Transverse colon (tissue), 4 donors: ENCODE measurements around the gene SLC12A7. TPM values are rescaled to one million over a fixed set of nuclear protein-coding genes. Genes with fewer than 3 reads are reported as not detected.

ENCODE experiments used
- DNase-seq: peaks from one replicate; pipeline ENCODE4 v3.0.0-alpha.2; 2019
- H3K27ac ChIP-seq, 4 donors: fragments of 200-600 bp; sonication (generic); 2 replicates each; pipeline ENCODE4 v1.5.1; 2016 to 2018; ENCODE audit warnings: inconsistent platforms in 4 of 4
- H3K27me3 ChIP-seq: fragments of 200-600 bp; sonication (generic); 2 replicates; pipeline ENCODE4 v1.5.1; 2017; ENCODE audit warnings: inconsistent platforms
- H3K36me3 ChIP-seq, 4 donors: fragments of 200-600 bp; sonication (generic); 2 replicates each; pipeline ENCODE4 v1.5.1; 2017 to 2019; ENCODE audit warnings: inconsistent platforms in 4 of 4
- H3K4me1 ChIP-seq, 4 donors: fragments of 200-600 bp; sonication (generic); 2 replicates each; pipeline ENCODE4 v1.5.1; 2017 to 2020; ENCODE audit warnings: inconsistent platforms in 4 of 4
- H3K4me3 ChIP-seq, 4 donors: fragments of 200-600 bp; sonication (generic); 1 replicate in 1 of 4; 2 replicates in 3 of 4; pipeline versions ENCODE4 v1.5.1 to v1.6.1; 2017 to 2019; ENCODE audit warnings: inconsistent platforms in 4 of 4
- H3K9me3 ChIP-seq, 2 donors: fragments of 200-600 bp; sonication (generic); 2 replicates each; pipeline ENCODE4 v1.5.1; 2017 to 2019; ENCODE audit warnings: inconsistent platforms in 2 of 2
- EP300 ChIP-seq: sonication (generic); formaldehyde crosslinking; IDR thresholded peaks from one replicate; pipeline ENCODE4 v1.6.1; 2017; ENCODE audit warnings: antibody characterized with exemption, low read depth
- POLR2A ChIP-seq: fragments of 450-650 bp; IDR thresholded peaks from one replicate; pipeline ENCODE4 v1.6.1; 2016; ENCODE audit warnings: antibody characterized with exemption, mild to moderate bottlenecking, moderate library complexity
- POLR2AphosphoS5 ChIP-seq, 3 donors: sonication (generic); formaldehyde crosslinking; IDR thresholded peaks; one replicate each; pipeline ENCODE4 v1.6.1; 2016; ENCODE audit warnings: antibody characterized with exemption in 3 of 3
- WGBS, 2 donors: methylation state at CpG; one replicate each; pipeline ENCODE4 v1.1.5; 2018; ENCODE audit warnings: low coverage in 1 of 2; 5-methylcytosine and 5-hydroxymethylcytosine counted together
- in situ Hi-C, 4 donors: fragments of 200-750 bp; cut with MboI; loops; one replicate each; pipeline versions ENCODE4 v1.15.0 to v1.15.1; 2017; ENCODE audit warnings: low sequenced_read_pairs in 3 of 4, low pct_ligation_motif_present in 1 of 4, low pct_unique_long_range_greater_than_20kb in 1 of 4
- intact Hi-C: fragments of 100-400 bp; cut with DNase I; formaldehyde crosslinking; loops from one replicate; pipeline ENCODE4 v1.15.1; 2023; ENCODE audit warnings: low total_unique reads
- total RNA-seq, 4 donors: library from RNA; depleted of rRNA; stranded (reverse); fragments of >200 nt; gene quantifications; one replicate each; pipeline ENCODE4 v1.1.0, GENCODE V29; 2016
- TF ChIP-seq, protein P1 (sequence below), 5 experiments: fragments of 200-600 bp in 3 of 5; fragments of 450-650 bp in 2 of 5; sonication (generic) in 3 of 5; IDR thresholded peaks; 1 replicate in 2 of 5; 2 replicates in 3 of 5; pipeline ENCODE4 v1.5.1; 2016 to 2017; ENCODE audit warnings: antibody characterized with exemption in 5 of 5, inconsistent platforms in 3 of 5, mild to moderate bottlenecking in 2 of 5, moderate library complexity in 1 of 5

Gene SLC12A7
- total RNA-seq, 4 donors from 2014 or later: 60.7 to 144 (median 61.4) TPM

DNA sequence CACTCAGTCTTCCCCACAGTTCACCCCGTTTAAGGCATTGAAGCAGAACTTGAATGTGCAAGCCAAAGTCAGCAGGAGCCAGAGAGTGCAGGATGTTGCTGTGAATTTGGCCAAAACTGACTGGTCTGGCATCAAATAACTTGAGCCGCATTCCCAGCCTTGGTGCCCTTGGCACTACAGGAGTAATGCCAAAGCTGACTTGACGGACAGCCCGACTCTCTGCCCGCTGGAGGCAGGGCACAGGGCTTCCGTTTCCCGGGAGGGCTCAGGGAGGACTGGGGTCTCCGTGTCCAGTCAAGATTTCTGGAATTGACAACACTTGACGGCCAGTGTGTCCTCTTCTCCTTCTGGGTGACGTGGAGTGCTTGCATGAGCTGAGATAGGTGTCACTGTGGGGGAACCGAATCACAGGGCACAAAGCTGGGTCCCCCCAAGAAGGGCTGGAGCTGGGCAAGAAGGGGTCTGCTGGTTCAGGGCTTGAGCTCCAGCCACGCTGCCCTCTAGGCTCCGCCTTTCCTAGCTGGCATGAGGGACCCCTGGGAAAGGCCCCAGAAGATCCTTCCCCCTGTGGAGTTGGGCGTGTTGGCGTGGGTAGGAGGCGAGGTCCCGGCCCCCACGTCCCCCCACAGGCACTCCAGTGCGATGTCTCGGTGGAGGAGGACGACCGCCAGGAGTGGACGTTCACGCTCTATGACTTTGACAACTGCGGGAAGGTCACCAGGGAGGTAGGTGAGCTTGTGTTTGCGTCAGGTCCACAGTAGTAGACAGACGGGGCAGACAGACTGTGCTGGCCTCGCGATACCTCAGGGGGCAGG is 78.0 kb downstream of the SLC12A7 start:
- no peaks in the 10 kb centered on the region for H3K4me1 ChIP-seq
- H3K4me3 ChIP-seq: no peak overlapping the region
- WGBS, 2 donors: 85% methylated on average over 29 of the region's 29 CpGs; no CpG with 5 or more reads in 1 of the 2 donors
- intact Hi-C loops (no loop called here), in situ Hi-C loops (no loop called here)
- DNase-seq: no peak
- no peak overlapping the region for H3K27ac ChIP-seq
- no peak for TF ChIP-seq POLR2A
- no peak for TF ChIP-seq EP300
- no peak for TF ChIP-seq POLR2AphosphoS5 (IDR thresholded peaks at IDR 0.05)
- TF ChIP-seq, protein P1, sequence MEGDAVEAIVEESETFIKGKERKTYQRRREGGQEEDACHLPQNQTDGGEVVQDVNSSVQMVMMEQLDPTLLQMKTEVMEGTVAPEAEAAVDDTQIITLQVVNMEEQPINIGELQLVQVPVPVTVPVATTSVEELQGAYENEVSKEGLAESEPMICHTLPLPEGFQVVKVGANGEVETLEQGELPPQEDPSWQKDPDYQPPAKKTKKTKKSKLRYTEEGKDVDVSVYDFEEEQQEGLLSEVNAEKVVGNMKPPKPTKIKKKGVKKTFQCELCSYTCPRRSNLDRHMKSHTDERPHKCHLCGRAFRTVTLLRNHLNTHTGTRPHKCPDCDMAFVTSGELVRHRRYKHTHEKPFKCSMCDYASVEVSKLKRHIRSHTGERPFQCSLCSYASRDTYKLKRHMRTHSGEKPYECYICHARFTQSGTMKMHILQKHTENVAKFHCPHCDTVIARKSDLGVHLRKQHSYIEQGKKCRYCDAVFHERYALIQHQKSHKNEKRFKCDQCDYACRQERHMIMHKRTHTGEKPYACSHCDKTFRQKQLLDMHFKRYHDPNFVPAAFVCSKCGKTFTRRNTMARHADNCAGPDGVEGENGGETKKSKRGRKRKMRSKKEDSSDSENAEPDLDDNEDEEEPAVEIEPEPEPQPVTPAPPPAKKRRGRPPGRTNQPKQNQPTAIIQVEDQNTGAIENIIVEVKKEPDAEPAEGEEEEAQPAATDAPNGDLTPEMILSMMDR (IDR thresholded peaks at IDR 0.05): no peak
- H3K27me3 ChIP-seq: no peaks in the 10 kb centered on the region
- H3K36me3 ChIP-seq: no peaks in the 10 kb centered on the region
- no peaks in the 10 kb centered on the region for H3K9me3 ChIP-seq

DNA sequence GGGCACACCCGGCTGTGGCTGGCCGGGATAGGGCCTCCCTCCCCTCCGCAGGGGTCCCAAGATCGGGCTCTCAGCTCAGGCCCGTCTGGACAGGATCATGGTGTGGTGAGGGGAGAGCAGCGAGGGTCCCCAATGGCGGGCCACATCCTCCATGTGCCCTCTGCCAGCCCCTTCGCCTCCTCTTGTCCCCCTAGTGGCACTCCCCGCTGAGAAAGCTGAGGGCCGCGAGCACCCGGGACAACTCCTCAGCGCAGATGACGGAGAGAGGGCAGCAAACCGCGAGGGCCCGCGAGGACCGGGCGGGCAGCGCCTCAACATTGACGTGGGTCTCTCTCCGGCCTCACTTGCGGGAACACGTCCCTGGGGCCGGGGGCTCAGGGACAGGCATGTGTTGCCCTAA is 78.7 kb downstream of the SLC12A7 start:
- Histone ChIP-seq H3K9me3 (no peaks in the 10 kb centered on the region), H3K27ac (no peak overlapping the region), H3K4me1 (no peaks in the 10 kb centered on the region), H3K27me3 (no peaks in the 10 kb centered on the region), H3K4me3 (no peak overlapping the region), H3K36me3 (no peaks in the 10 kb centered on the region)
- no peak for DNase-seq
- TF ChIP-seq POLR2AphosphoS5 (IDR thresholded peaks at IDR 0.05): no peak
- 87% methylated on average over 22 of the region's 26 CpGs; no CpG with 5 or more reads in 1 of the 2 donors for WGBS, 2 donors
- intact Hi-C loops (no loop called here), in situ Hi-C loops (no loop called here)

- intact Hi-C loops: no loop called here
- H3K4me3 ChIP-seq: no peak overlapping the region
- H3K36me3 ChIP-seq: no peaks in the 10 kb centered on the region
- H3K27ac ChIP-seq: no peak overlapping the region
- H3K27me3 ChIP-seq: no peaks in the 10 kb centered on the region
- WGBS, 2 donors: 93% methylated on average over 11 of the region's 14 CpGs; no CpG with 5 or more reads in 1 of the 2 donors
- TF ChIP-seq EP300: no peak
- TF ChIP-seq POLR2AphosphoS5 (IDR thresholded peaks at IDR 0.05): no peak
- DNase-seq: no peak
- H3K9me3 ChIP-seq: no peaks in the 10 kb centered on the region
- H3K4me1 ChIP-seq: no peaks in the 10 kb centered on the region
- in situ Hi-C loops: no loop called here
Observed at GRCh38 chr5:1032551-1033027, 79.3 kb downstream of the SLC12A7 start.

DNA sequence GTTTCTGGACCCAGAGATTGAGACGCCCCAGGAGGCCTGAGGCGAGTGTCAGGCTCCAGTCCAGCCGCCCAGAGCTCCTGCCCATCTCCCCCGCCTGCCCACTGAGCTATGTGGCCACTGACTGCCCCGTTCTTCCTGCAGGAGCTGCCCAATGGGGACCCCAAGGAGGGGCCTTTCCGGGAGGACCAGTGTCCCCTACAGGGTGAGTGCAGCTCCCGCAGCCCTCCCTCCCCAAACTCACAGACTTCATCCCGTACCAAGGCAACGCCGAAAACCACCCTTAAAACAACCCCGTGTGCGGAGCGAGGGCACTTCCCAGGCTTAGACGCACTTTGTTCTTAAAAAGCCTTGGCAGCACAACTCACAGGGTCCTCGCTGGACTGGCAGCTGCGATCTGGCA is 79.9 kb downstream of the SLC12A7 start:
- Histone ChIP-seq H3K27me3 (no peaks in the 10 kb centered on the region), H3K36me3 (no peaks in the 10 kb centered on the region), H3K9me3 (no peaks in the 10 kb centered on the region), H3K4me3 (no peak overlapping the region), H3K27ac (no peak overlapping the region), H3K4me1 (no peaks in the 10 kb centered on the region)
- 85% methylated on average over 16 of the region's 16 CpGs; no CpG with 5 or more reads in 1 of the 2 donors for WGBS, 2 donors
- intact Hi-C loops: no loop called here
- in situ Hi-C loops: no loop called here
- DNase-seq: no peak
- TF ChIP-seq EP300: no peak
- TF ChIP-seq, protein P1 (IDR thresholded peaks at IDR 0.05): no peak
- no peak for TF ChIP-seq POLR2A
- no peak for TF ChIP-seq POLR2AphosphoS5 (IDR thresholded peaks at IDR 0.05)

- Histone ChIP-seq H3K27me3 (no peaks in the 10 kb centered on the region), H3K27ac (no peak overlapping the region), H3K36me3 (no peaks in the 10 kb centered on the region), H3K9me3 (no peaks in the 10 kb centered on the region), H3K4me3 (no peak overlapping the region), H3K4me1 (no peaks in the 10 kb centered on the region)
- in situ Hi-C loops: no loop called here
- WGBS, 2 donors: 92% methylated on average over 16 of the region's 19 CpGs; no CpG with 5 or more reads in 1 of the 2 donors
- intact Hi-C loops: no loop called here
- no peak for DNase-seq
- TF ChIP-seq EP300 (no peak), POLR2A (no peak), POLR2AphosphoS5 (IDR thresholded peaks at IDR 0.05) (no peak)
- TF ChIP-seq, protein P1 (IDR thresholded peaks at IDR 0.05): no peak
Observed at GRCh38 chr5:1031306-1031959, 80.4 kb downstream of the SLC12A7 start.
